Effector memory CD4-positive, alpha-beta T cell (primary cell): ENCODE measurements around the gene COPS7B.

Experiments used
- DNase-seq, 3 donors: peaks; one replicate each; pipeline ENCODE4 v3.0.0-alpha.2; 2020
- H3K27ac ChIP-seq: 2 replicates; pipeline ENCODE4 v1.7.0; 2013; ENCODE audit warnings: mild to moderate bottlenecking, low read length, moderate library complexity; ENCODE audit not compliant: insufficient read depth, poor library complexity, severe bottlenecking
- H3K27me3 ChIP-seq: replicated peaks from 2 replicates; pipeline ENCODE4 v1.7.0; 2013; ENCODE audit warnings: mild to moderate bottlenecking, low read length; ENCODE audit not compliant: insufficient read depth, control insufficient read depth, poor library complexity, severe bottlenecking
- H3K36me3 ChIP-seq: 2 replicates; pipeline ENCODE4 v1.7.0; 2013; ENCODE audit warnings: mild to moderate bottlenecking, low read length, moderate library complexity; ENCODE audit not compliant: control insufficient read depth, insufficient read depth
- H3K4me1 ChIP-seq: 2 replicates; pipeline ENCODE4 v1.7.0; 2013; ENCODE audit warnings: low read length, mild to moderate bottlenecking; ENCODE audit not compliant: control insufficient read depth, insufficient read depth, poor library complexity, severe bottlenecking
- H3K4me3 ChIP-seq: 2 replicates; pipeline ENCODE4 v1.7.0; 2013; ENCODE audit warnings: low read length, low read depth, mild to moderate bottlenecking; ENCODE audit not compliant: insufficient read depth, poor library complexity, severe bottlenecking
- H3K9me3 ChIP-seq: 2 replicates; pipeline ENCODE4 v1.7.0; 2013; ENCODE audit warnings: mild to moderate bottlenecking, low read length, moderate library complexity; ENCODE audit not compliant: control insufficient read depth

Gene COPS7B

GRCh38 chr2:231786917-231787292 is 660 bp downstream of the COPS7B start:
- H3K4me1 ChIP-seq = peaks cover 23% of the 10 kb centered on the region
- no peak for DNase-seq
- H3K4me3 ChIP-seq = peak overlapping the region; percentile 96
- H3K27me3 ChIP-seq = no peaks in the 10 kb centered on the region
- peak overlapping the region; percentile 69 for H3K27ac ChIP-seq
- peaks cover 9% of the 10 kb centered on the region for H3K36me3 ChIP-seq
- no peaks in the 10 kb centered on the region for H3K9me3 ChIP-seq

DNA sequence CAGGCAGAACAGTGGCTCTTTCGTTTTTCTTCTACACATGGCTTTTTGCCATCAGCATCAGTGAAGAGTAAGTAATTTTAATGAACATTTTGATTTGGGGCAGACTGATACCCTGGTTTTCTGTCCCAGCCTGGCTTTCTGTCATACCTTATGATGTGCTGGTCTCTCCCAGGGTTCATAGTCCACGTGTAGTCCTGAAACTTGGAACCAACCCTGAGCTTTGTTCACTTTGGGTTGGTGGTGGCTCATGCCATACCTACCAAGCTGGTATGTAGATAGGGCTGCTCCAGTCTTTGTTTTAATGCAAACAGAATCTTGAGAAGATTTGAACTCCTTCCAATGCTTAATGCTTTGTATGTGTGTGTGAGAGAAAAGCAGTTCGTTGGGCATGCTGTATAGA is 4.9 kb downstream of the COPS7B start:
- no peak for DNase-seq
- Histone ChIP-seq H3K9me3 (no peaks in the 10 kb centered on the region), H3K4me1 (peaks cover 6% of the 10 kb centered on the region), H3K4me3 (no peak overlapping the region), H3K27me3 (no peaks in the 10 kb centered on the region), H3K27ac (no peak overlapping the region), H3K36me3 (peaks cover 33% of the 10 kb centered on the region)

DNA sequence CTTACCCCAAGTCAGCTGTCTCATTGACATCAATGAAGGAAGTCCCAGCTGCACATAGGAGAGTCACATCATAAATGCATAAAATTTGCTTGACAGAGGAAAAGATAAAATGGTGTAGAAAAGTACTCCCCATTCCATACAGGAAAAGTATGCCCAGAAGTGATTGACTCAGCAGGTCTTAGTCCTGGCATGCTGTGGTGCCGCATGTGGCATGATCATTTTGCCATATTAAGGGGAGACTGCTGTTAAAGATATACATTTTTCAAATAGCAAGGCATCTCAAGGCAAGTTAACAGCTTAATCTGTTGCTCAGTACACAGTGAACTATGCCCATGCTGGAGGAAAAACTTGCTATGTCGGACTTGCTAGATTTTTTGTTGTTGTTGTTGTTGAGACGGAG is 8.1 kb downstream of the COPS7B start:
- H3K27me3 ChIP-seq = no peaks in the 10 kb centered on the region
- no peak overlapping the region for H3K27ac ChIP-seq
- no peaks in the 10 kb centered on the region for H3K4me1 ChIP-seq
- no peak overlapping the region for H3K4me3 ChIP-seq
- no peaks in the 10 kb centered on the region for H3K9me3 ChIP-seq
- peaks cover 47% of the 10 kb centered on the region for H3K36me3 ChIP-seq
- DNase-seq = no peak

DNA sequence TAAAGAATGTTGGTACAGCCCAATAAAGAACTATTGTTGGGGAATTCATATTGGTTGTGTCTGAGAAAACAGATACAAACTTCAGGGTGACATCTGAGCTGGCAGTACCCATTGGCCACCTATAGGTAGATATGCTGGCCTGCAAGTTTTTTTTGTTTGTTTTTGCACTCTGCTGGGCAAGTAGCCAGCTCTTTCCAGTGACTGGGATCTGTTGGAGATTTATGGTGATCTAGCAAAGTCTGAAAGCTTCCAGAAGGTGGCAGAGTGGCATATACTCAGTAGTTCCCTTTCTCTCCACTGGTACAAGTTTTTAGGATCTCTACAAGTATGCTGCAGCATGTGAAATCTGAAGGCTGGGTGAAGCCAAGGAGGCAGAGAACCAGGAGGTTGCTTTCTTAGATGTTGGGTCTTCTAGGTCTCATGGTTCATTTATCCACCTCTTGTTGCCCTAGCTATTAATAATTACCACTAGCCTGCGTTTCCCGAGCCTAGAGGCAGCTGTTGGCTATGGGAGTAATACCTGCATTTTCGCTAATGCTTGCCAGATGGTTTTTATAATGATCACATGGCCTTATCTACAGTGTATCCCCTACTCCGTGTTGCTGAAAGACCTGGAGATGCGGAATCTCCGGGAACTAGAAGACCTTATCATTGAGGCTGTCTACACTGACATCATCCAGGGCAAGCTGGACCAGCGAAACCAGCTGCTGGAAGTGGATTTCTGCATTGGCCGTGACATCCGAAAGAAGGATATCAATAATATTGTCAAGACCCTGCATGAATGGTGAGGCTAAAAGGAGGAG is 9.5 kb downstream of the COPS7B start:
- Histone ChIP-seq H3K4me3 (no peak overlapping the region), H3K4me1 (no peaks in the 10 kb centered on the region), H3K9me3 (no peaks in the 10 kb centered on the region), H3K36me3 (peaks cover 55% of the 10 kb centered on the region), H3K27ac (no peak overlapping the region), H3K27me3 (no peaks in the 10 kb centered on the region)
- no peak for DNase-seq

GRCh38 chr2:231800493-231801091 is 14.3 kb downstream of the COPS7B start:
- H3K36me3 ChIP-seq = peaks cover 59% of the 10 kb centered on the region

GRCh38 chr2:231803501-231804138 is 17.4 kb downstream of the COPS7B start:
- Histone ChIP-seq H3K4me1 (no peaks in the 10 kb centered on the region), H3K27me3 (no peaks in the 10 kb centered on the region), H3K36me3 (peaks cover 67% of the 10 kb centered on the region), H3K27ac (no peak overlapping the region), H3K4me3 (no peak overlapping the region), H3K9me3 (no peaks in the 10 kb centered on the region)
- no peak for DNase-seq

More at GRCh38 chr2:231800493-231801091, 14.3 kb downstream of the COPS7B start:
- Histone ChIP-seq H3K4me1 (no peaks in the 10 kb centered on the region), H3K9me3 (no peaks in the 10 kb centered on the region), H3K27ac (no peak overlapping the region), H3K4me3 (no peak overlapping the region), H3K27me3 (no peaks in the 10 kb centered on the region)
- DNase-seq = peak in 1 of 3 donors; percentile 9

- H3K36me3 ChIP-seq = peaks cover 55% of the 10 kb centered on the region
- H3K4me1 ChIP-seq = no peaks in the 10 kb centered on the region
- no peak overlapping the region for H3K4me3 ChIP-seq
- H3K27me3 ChIP-seq = no peaks in the 10 kb centered on the region
- H3K9me3 ChIP-seq = no peaks in the 10 kb centered on the region
- DNase-seq = no peak
- no peak overlapping the region for H3K27ac ChIP-seq
Observed at GRCh38 chr2:231807020-231807419, 20.8 kb downstream of the COPS7B start.

- Histone ChIP-seq H3K4me1 (no peaks in the 10 kb centered on the region), H3K27ac (no peak overlapping the region), H3K9me3 (no peaks in the 10 kb centered on the region), H3K36me3 (peaks cover 42% of the 10 kb centered on the region), H3K27me3 (no peaks in the 10 kb centered on the region), H3K4me3 (no peak overlapping the region)
- DNase-seq = no peak
Observed at GRCh38 chr2:231810905-231811304, 24.7 kb downstream of the COPS7B start.

GRCh38 chr2:231816327-231817026 is 30.2 kb downstream of the COPS7B start:
- Histone ChIP-seq H3K4me1 (no peaks in the 10 kb centered on the region), H3K4me3 (no peak overlapping the region), H3K36me3 (no peaks in the 10 kb centered on the region), H3K9me3 (no peaks in the 10 kb centered on the region), H3K27ac (no peak overlapping the region), H3K27me3 (no peaks in the 10 kb centered on the region)
- no peak for DNase-seq
